Lower lobe of right lung (tissue), 2 donors: ENCODE data around the gene DPP6. TPM values are rescaled to one million over a fixed set of nuclear protein-coding genes. Genes with fewer than 3 reads are reported as not detected.

Experiments
- ATAC-seq, 2 donors: fragments of 200-7000 bp; cut with Tn5 transposase; one replicate each; pipeline ENCODE4 v1.9.1; 2020 to 2022; ENCODE audit warnings: mild to moderate bottlenecking in 2 of 2, moderate library complexity in 2 of 2
- DNase-seq: peaks from one replicate; pipeline ENCODE4 v3.0.0-alpha.2; 2020
- H3K27ac ChIP-seq: fragments of 200-600 bp; one replicate; pipeline ENCODE4 v1.8.0; 2022
- H3K27me3 ChIP-seq: fragments of 200-600 bp; one replicate; pipeline ENCODE4 v1.8.0; 2022; ENCODE audit warnings: low read depth
- H3K36me3 ChIP-seq: fragments of 200-600 bp; one replicate; pipeline ENCODE4 v1.8.0; 2022; ENCODE audit warnings: mild to moderate bottlenecking
- H3K4me1 ChIP-seq: fragments of 200-600 bp; one replicate; pipeline ENCODE4 v1.8.0; 2022
- H3K4me3 ChIP-seq: fragments of 200-600 bp; one replicate; pipeline ENCODE4 v1.8.0; 2022; ENCODE audit warnings: mild to moderate bottlenecking
- H3K9me3 ChIP-seq: fragments of 200-600 bp; one replicate; pipeline ENCODE4 v1.8.0; 2022
- intact Hi-C: fragments of 100-400 bp; cut with DNase I; formaldehyde crosslinking; loops from one replicate; pipeline ENCODE4 v1.11.0; 2022
- total RNA-seq: library from RNA; stranded (reverse); fragmentation: NEBNext Ultra II Directional; extraction: Animal tissue kit (Norgen Biotek cat#: 25700); gene quantifications from one replicate; pipeline ENCODE4 v1.2.1, GENCODE V29; 2021
- TF ChIP-seq, protein P1 (sequence below): fragments of 200-600 bp; IDR thresholded peaks from one replicate; pipeline ENCODE4 v1.8.0; 2022; ENCODE audit warnings: antibody characterized with exemption, mild to moderate bottlenecking
- donor health status: DM: no; HTN: yes; CAD: no; lungs with severe emphysema.

The DPP6 gene
- total RNA-seq, 1 donor from 2014 or later, result 0.71 TPM

- Histone ChIP-seq H3K4me3 (no peak overlapping the region), H3K27me3 (peaks cover 20% of the 10 kb centered on the region), H3K36me3 (no peaks in the 10 kb centered on the region), H3K27ac (no peak overlapping the region), H3K4me1 (peaks cover 10% of the 10 kb centered on the region), H3K9me3 (no peaks in the 10 kb centered on the region)
- intact Hi-C loops, result no loop called here
- DNase-seq (no peak), ATAC-seq (no peak)
- TF ChIP-seq, protein P1, sequence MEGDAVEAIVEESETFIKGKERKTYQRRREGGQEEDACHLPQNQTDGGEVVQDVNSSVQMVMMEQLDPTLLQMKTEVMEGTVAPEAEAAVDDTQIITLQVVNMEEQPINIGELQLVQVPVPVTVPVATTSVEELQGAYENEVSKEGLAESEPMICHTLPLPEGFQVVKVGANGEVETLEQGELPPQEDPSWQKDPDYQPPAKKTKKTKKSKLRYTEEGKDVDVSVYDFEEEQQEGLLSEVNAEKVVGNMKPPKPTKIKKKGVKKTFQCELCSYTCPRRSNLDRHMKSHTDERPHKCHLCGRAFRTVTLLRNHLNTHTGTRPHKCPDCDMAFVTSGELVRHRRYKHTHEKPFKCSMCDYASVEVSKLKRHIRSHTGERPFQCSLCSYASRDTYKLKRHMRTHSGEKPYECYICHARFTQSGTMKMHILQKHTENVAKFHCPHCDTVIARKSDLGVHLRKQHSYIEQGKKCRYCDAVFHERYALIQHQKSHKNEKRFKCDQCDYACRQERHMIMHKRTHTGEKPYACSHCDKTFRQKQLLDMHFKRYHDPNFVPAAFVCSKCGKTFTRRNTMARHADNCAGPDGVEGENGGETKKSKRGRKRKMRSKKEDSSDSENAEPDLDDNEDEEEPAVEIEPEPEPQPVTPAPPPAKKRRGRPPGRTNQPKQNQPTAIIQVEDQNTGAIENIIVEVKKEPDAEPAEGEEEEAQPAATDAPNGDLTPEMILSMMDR, result no peak
Observed at GRCh38 chr7:154912871-154913637, 860.9 kb downstream of the DPP6 start.

DNA sequence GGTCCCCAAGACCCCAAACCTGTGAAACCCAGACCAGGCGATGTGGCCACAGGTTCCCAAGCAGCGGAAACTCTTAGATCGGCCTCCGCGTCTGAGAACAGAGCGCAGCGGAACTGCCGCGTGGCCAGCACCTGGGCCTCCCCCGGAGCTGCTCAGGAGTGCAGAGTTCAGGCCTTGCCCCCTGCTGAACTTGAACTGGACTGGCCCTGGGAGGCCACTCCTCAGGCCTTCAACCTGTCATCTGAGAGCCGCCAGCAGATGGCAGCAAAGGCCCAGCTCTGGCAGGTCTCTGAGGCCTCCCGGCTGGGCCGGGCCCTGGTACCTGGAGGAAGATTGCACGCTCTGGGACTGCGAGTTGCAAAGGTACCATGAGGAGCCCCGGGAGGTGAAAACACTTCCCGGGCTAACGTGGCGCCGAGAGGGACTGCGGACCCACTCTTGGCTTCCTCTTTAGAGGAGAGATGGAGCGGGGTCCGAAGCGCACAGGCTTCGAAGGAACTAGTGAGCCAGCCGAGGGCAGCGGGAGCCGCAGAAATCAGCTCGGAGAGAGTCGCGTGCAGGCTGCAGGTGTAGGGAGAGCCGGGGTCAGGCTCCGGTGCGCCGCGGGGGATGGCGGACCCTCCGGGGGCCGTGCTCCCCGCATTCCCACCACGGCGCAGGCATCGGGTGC, 861.6 kb downstream of the DPP6 start:
- TF ChIP-seq, protein P1, result peak; percentile 94

DNA sequence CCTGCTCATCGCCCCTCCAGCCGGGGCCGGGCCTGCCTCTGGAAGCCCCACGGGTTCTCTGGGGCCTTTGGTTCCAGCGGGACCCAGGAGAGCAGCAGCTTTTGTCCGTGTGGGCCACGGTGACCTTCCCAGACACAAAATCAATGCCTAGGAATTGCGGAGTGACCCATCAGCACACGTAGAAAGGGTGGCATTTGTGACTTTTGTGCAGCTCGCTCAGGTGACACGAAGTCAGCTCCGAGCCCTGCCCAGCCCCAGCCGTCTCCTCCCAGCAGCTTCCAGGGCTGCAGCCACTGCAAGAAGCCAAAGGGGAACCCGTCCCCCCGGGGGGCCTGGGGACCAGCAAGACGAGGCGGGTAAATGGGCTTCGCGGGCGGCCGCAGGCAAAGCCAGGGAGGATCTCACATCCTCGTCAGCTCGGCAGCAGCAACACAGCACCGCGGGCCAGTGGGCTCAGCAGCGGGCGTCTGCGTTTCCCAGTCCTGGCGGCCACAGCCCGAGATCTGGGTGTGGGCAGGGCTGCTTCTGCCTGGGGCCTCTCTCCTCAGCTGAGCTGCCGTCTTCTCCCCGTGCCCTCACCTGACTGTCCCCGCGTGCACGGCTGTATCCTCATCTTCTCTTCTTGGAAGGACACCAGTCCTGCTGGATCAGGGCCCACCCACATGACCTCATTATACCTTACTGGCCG, 862.3 kb downstream of the DPP6 start:
- TF ChIP-seq, protein P1, result no peak
- H3K36me3 ChIP-seq, result no peaks in the 10 kb centered on the region
- no peak overlapping the region for H3K27ac ChIP-seq
- peaks cover 20% of the 10 kb centered on the region for H3K27me3 ChIP-seq
- intact Hi-C loops, result no loop called here
- H3K4me3 ChIP-seq, result peak overlapping the region; percentile 47
- no peak for DNase-seq
- no peak for ATAC-seq
- peaks cover 10% of the 10 kb centered on the region for H3K4me1 ChIP-seq
- no peaks in the 10 kb centered on the region for H3K9me3 ChIP-seq

More for the DNA sequence above, 861.6 kb downstream of the DPP6 start:
- Histone ChIP-seq H3K9me3 (no peaks in the 10 kb centered on the region), H3K27ac (no peak overlapping the region), H3K27me3 (peaks cover 20% of the 10 kb centered on the region), H3K36me3 (no peaks in the 10 kb centered on the region), H3K4me1 (peaks cover 10% of the 10 kb centered on the region), H3K4me3 (peak overlapping the region; percentile 47)
- intact Hi-C loops, result no loop called here
- peak; percentile 92 for DNase-seq
- peak; percentile 92 to 95 for ATAC-seq

DNA sequence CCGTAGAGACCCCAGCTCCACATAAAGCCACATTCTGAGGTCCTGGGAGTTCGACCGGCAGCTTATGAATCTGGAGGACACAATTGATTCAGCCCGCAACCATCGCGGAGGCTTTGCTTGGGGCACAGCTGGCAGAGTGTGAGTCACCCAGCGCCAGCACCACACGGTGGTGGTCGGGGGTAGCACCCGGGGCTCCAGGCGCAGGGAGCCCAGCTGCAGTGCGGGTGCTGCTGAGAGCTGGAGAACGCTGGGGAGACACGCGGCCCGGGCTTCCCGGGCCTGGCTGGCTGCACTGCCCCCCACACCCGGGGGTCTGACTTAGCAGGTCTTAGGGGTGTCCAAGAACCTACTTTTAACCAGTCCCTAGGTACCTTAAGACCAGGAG, 862.8 kb downstream of the DPP6 start:
- H3K27me3 ChIP-seq, result peaks cover 20% of the 10 kb centered on the region
- H3K9me3 ChIP-seq, result no peaks in the 10 kb centered on the region
- H3K27ac ChIP-seq, result no peak overlapping the region
- H3K36me3 ChIP-seq, result no peaks in the 10 kb centered on the region
- TF ChIP-seq, protein P1, result no peak
- DNase-seq (no peak), ATAC-seq (no peak)
- intact Hi-C loops, result no loop called here
- peaks cover 10% of the 10 kb centered on the region for H3K4me1 ChIP-seq
- no peak overlapping the region for H3K4me3 ChIP-seq

- DNase-seq (no peak), ATAC-seq (no peak)
- H3K36me3 ChIP-seq, result no peaks in the 10 kb centered on the region
- H3K27me3 ChIP-seq, result peaks cover 20% of the 10 kb centered on the region
- H3K4me1 ChIP-seq, result peaks cover 10% of the 10 kb centered on the region
- H3K4me3 ChIP-seq, result no peak overlapping the region
- no peaks in the 10 kb centered on the region for H3K9me3 ChIP-seq
- intact Hi-C loops, result no loop called here
- TF ChIP-seq, protein P1, result no peak
- no peak overlapping the region for H3K27ac ChIP-seq
Observed at GRCh38 chr7:154915600-154915999, 863.4 kb downstream of the DPP6 start.
